Activated CD4-positive, alpha-beta T cell treated with anti-CD3 and anti-CD28 coated beads, Interleukin-10, Interleukin-2, amounts not matched to agents 100 ng/mL and 50 ng/mL, durations not matched to agents 16 hours and 8 hours (primary cell): ENCODE results near the gene LRRK1.

Experiments used
- DNase-seq: peaks from one replicate; pipeline ENCODE4 v3.0.0-alpha.2; 2020

Gene LRRK1

GRCh38 chr15:100893261-100893963 lies 25.7 kb upstream of the LRRK1 start:
- no peak for DNase-seq

GRCh38 chr15:100893964-100894295 lies 25.2 kb upstream of the LRRK1 start:
- no peak for DNase-seq

- DNase-seq, result no peak
Measured at GRCh38 chr15:100895721-100896120, 23.4 kb upstream of the LRRK1 start.

- no peak for DNase-seq
Measured at GRCh38 chr15:100897221-100898151, 21.7 kb upstream of the LRRK1 start.

DNA sequence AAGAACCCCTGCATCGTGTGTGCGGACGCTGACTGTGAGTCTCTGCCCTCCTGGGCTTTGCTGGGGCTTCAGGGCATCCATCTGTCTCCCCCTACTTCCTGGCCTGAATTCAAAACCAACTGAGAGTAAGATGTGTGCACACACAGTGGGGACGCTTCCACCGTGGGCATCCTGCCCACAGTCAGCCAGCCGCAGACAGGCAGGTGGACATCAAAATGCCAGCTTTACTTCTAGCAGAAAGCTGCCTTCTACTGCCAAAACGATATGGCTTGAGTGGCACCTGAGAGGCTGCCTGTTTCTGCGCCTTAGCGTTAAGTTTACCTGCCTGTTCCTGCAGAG lies 21.0 kb upstream of the LRRK1 start:
- DNase-seq, result no peak

- DNase-seq, result no peak
Measured at GRCh38 chr15:100898661-100899462, 20.3 kb upstream of the LRRK1 start.

GRCh38 chr15:100899601-100900000 lies 19.6 kb upstream of the LRRK1 start:
- DNase-seq, result no peak

DNA sequence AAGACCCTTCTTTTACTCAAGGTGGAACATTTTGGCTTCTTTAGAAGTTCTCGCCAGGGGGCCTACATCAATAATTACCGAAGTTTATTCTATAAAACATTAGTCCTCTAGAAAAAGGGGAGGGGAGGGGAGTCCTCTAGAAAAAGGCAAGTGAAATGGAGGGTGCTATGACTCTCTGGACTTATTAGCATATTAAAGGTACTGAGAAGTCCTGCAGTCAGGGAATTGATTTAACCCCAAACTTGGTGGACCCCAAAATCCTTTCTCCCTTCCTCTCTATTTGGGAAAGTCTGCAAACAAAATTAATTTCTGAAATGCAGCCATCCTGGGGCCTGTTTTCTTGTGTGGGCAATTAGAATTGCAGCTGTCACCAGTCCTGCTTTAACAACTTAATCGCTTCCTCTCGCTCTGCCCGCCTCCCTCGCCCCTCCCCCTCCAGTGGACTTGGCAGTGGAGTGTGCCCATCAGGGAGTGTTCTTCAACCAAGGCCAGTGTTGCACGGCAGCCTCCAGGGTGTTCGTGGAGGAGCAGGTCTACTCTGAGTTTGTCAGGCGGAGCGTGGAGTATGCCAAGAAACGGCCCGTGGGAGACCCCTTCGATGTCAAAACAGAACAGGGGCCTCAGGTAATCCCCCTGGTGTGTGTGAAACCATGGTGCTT lies 18.9 kb upstream of the LRRK1 start:
- DNase-seq, result no peak

DNA sequence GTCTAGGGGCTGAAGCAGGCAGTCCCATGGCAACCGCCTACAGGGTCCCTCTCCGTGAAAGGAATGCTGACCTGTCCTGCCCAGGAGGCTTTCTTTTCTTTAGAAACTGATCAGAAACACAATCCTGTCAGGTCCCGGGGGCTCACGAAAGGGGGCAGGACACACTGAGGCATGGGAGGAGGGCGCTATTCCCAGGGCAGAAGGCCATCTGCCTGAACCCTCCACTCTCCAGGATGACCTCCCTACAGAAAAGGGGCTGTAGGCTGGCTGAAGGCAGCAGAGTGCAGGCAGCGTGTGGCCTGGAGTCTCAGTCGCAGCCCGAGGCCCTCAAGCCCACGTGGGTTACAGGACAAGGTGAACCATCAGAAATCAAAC lies 18.4 kb upstream of the LRRK1 start:
- DNase-seq, result no peak

GRCh38 chr15:100901296-100901695 lies 17.9 kb upstream of the LRRK1 start:
- DNase-seq, result no peak

- DNase-seq, result no peak
Measured at GRCh38 chr15:100901702-100902435, 17.3 kb upstream of the LRRK1 start.

- DNase-seq, result no peak
Measured at GRCh38 chr15:100902436-100903167, 16.6 kb upstream of the LRRK1 start.

- DNase-seq, result no peak
Measured at GRCh38 chr15:100903168-100903554, 16.0 kb upstream of the LRRK1 start.

DNA sequence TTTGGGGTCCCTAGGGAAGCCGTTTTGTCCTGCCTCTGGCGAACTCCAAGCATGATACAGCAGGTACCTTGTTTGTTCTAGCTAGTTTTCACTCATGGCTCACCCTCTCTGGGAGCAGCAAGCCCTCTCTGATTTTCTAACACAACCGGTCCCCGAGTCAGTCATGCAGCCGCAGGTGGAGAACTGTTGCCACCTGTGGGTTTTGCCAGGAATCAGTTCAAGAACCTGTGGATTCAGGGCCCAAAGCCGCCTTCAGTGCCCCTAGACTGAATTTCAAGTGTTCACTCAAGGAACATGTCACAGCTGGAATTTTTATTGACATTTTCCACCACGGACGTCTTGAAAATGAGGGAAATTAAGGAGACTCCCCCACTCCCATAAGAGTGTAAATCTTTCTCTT lies 13.3 kb upstream of the LRRK1 start:
- no peak for DNase-seq

GRCh38 chr15:100908466-100908865 lies 10.7 kb upstream of the LRRK1 start:
- no peak for DNase-seq

GRCh38 chr15:100909565-100909964 lies 9.6 kb upstream of the LRRK1 start:
- DNase-seq, result no peak

GRCh38 chr15:100909989-100910955 lies 8.9 kb upstream of the LRRK1 start:
- no peak for DNase-seq

DNA sequence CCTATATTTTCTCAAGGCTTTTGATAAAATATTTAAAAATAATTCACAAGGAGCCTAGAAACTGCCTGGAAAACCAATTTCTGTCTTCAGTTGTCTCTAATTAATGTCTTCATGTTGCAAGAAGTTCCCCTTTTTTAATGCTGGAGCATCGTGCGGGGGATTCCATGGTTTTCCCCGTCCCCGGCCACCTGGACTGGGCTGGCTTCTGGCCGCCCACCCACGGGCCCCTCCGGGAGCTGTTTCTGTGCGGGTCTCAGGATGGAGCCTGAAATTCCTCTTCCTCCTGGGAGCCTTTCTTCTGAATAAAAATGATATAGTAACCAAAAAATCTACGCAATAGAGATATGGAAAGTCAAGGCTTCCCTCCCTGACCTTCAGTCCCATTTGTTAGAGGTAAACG lies 8.1 kb upstream of the LRRK1 start:
- no peak for DNase-seq

DNA sequence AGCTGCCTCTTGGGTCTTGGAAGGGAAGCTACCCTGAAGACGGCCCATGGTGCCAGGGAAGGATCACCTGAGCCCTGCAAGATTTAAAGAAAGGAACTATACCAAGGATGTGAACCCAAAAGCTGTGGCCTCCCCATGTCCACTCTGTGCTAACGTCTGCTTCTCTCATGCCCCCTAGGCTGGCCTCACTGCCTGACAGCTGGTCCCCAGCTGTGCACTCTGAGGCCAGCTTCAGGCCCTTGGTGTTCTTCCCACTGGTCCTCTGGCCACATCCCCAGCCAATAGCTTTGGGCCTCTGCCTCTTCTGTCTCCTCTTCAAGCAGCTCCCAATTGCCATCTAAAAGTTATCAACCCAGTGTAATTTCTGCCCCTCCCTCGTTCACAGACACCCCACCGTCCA lies 5.2 kb upstream of the LRRK1 start:
- DNase-seq, result no peak

DNA sequence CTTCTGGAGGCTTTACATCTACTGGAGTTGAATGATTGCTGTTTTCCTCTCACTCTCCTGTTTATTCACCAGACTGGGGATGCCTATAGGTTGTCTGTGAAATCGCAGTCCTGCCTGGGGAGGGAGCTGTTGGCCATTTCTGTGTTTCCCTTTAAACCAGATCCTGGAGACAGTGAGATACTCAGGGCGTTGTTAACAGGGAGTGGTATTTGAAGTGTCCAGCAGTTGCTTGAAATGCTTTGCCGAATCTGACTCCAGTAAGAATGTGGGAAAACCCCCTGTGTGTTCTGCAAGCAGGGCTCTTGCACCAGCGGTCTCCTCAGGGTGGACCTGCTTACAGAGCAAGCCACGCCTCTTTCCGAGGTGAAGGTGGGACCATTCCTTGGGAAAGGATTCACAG lies 4.3 kb upstream of the LRRK1 start:
- DNase-seq, result no peak
